Keratinocyte (primary cell): ENCODE data around the gene ZNF223. TPM values are rescaled to one million over a fixed set of nuclear protein-coding genes. Genes with fewer than 3 reads are reported as not detected.

Experiments
- DNase-seq: peaks from one replicate; pipeline ENCODE4 v3.0.0-alpha.2; 2011; ENCODE audit warnings: low read depth, missing footprints, low spot score
- FAIRE-seq: peaks from 2 replicates; lab custom pipeline; 2011; peaks lifted over from hg19 to GRCh38; lab: Jason Lieb, UNC
- H2AFZ ChIP-seq: 2 replicates; pipeline ENCODE4 v1.6.0; 2012; ENCODE audit warnings: low read length, control low read depth, inconsistent platforms; ENCODE audit not compliant: control insufficient read depth
- H3K27ac ChIP-seq: 2 replicates; pipeline ENCODE4 v1.5.1; 2011; ENCODE audit warnings: low read length; ENCODE audit not compliant: control insufficient read depth, insufficient read depth
- H3K27me3 ChIP-seq: 3 replicates; pipeline ENCODE4 v1.6.0; 2011; ENCODE audit warnings: low read length; ENCODE audit not compliant: control insufficient read depth, insufficient read depth; ENCODE audit errors: extremely low read depth
- H3K36me3 ChIP-seq, 2 experiments: 2 replicates in 1 of 2; 3 replicates in 1 of 2; pipeline ENCODE4 v1.5.1; 2011; ENCODE audit warnings: low read length in 2 of 2, mild to moderate bottlenecking in 1 of 2; ENCODE audit not compliant: control insufficient read depth in 2 of 2, insufficient read depth in 2 of 2; ENCODE audit errors: extremely low read depth in 1 of 2
- H3K4me1 ChIP-seq: 3 replicates; pipeline ENCODE4 v1.5.1; 2011; ENCODE audit warnings: low read length; ENCODE audit not compliant: control insufficient read depth, insufficient read depth; ENCODE audit errors: extremely low read depth
- H3K4me2 ChIP-seq: 3 replicates; pipeline ENCODE4 v1.6.0; 2011; ENCODE audit warnings: low read depth, low read length; ENCODE audit not compliant: control insufficient read depth, insufficient read depth; ENCODE audit errors: extremely low read depth
- H3K4me3 ChIP-seq, 3 experiments: fragments of 200-600 bp in 1 of 3; sonication (generic) in 1 of 3; 2 replicates in 2 of 3; 3 replicates in 1 of 3; pipeline ENCODE4 v1.5.1; 2011 to 2016; ENCODE audit warnings: low read length in 3 of 3, mild to moderate bottlenecking in 3 of 3, control low read depth in 2 of 3, inconsistent platforms in 1 of 3, low read depth in 1 of 3, mixed read lengths in 1 of 3, mixed run types in 1 of 3, moderate library complexity in 1 of 3; ENCODE audit not compliant: control insufficient read depth in 2 of 3, insufficient read depth in 2 of 3; ENCODE audit errors: extremely low read depth in 1 of 3
- H3K79me2 ChIP-seq: 2 replicates; pipeline ENCODE4 v1.6.0; 2012; ENCODE audit warnings: low read length; ENCODE audit not compliant: control insufficient read depth, insufficient read depth
- H3K9ac ChIP-seq: 3 replicates; pipeline ENCODE4 v1.6.0; 2011; ENCODE audit warnings: low read length; ENCODE audit not compliant: control insufficient read depth, insufficient read depth; ENCODE audit errors: extremely low read depth
- H3K9me1 ChIP-seq: 3 replicates; pipeline ENCODE4 v1.6.0; 2011; ENCODE audit warnings: low read length; ENCODE audit not compliant: control insufficient read depth, insufficient read depth; ENCODE audit errors: extremely low read depth
- H3K9me3 ChIP-seq: 2 replicates; pipeline ENCODE4 v1.5.1; 2012; ENCODE audit warnings: low read depth, low read length; ENCODE audit not compliant: control insufficient read depth
- H4K20me1 ChIP-seq: 3 replicates; pipeline ENCODE4 v1.6.0; 2011; ENCODE audit warnings: low read length; ENCODE audit not compliant: control insufficient read depth, insufficient read depth; ENCODE audit errors: extremely low read depth
- CTCF ChIP-seq, 3 experiments: IDR thresholded peaks in 1 of 3; conservative IDR thresholded peaks in 1 of 3; optimal IDR thresholded peaks in 1 of 3; 2 replicates in 2 of 3; 3 replicates in 1 of 3; pipeline versions ENCODE3 to v1.5.1; 2011; ENCODE audit warnings: low read length in 3 of 3, mild to moderate bottlenecking in 3 of 3, moderate library complexity in 2 of 3, control low read depth in 1 of 3, inconsistent platforms in 1 of 3; ENCODE audit not compliant: insufficient read depth in 2 of 3; ENCODE audit errors: extremely low read depth in 1 of 3
- EZH2 ChIP-seq: IDR thresholded peaks from one replicate; pipeline ENCODE4 v1.6.1; 2012; ENCODE audit warnings: inconsistent platforms, mild to moderate bottlenecking, low read length, moderate library complexity
- dilution Hi-C: fragments of 300-500 bp; cut with MboI; formaldehyde crosslinking; loops from one replicate; pipeline ENCODE4 v1.7.0; 2020; ENCODE audit warnings: low sequenced_read_pairs; ENCODE audit not compliant: extremely low pct_ligation_motif_present
- polyA minus RNA-seq, 3 experiments: library from RNA; depleted of rRNA, polyadenylated mRNA; stranded (reverse); fragments of >200 nt; gene quantifications; 1 replicate in 1 of 3; 2 replicates in 1 of 3; 3 replicates in 1 of 3; pipeline ENCODE4 v1.2.3, GENCODE V29; 2011
- polyA plus RNA-seq, 5 experiments: library from polyadenylated mRNA; depleted of rRNA in 3 of 5; stranded (reverse) in 3 of 5; stranded (forward) in 1 of 5; unstranded in 1 of 5; fragments of >200 nt; gene quantifications; 1 replicate in 1 of 5; 2 replicates in 3 of 5; 3 replicates in 1 of 5; pipeline versions ENCODE4 v1.2.1 to v1.2.3, GENCODE V29; 2011 to 2012; ENCODE audit warnings: missing spikeins in 2 of 5, low read depth in 1 of 5, low replicate concordance in 1 of 5

ZNF223 gene
- polyA plus RNA-seq (3.7 to 4.2 TPM (median 4.0 TPM) in 3 replicates), polyA minus RNA-seq (1.6 to 5.0 TPM (median 4.5 TPM) in 3 replicates)
- polyA plus RNA-seq (2011; ENCODE audit: low read depth): 3.7 TPM
- 1.4 and 2.6 TPM in 2 replicates for polyA plus RNA-seq (2011; cell fraction: cytosol; rRNA removed)
- polyA plus RNA-seq (2011; cell fraction: nucleus; rRNA removed): 6.1 and 8.6 TPM in 2 replicates
- 2.4 and 2.7 TPM in 2 replicates for polyA plus RNA-seq (2012; ENCODE audit: low replicate concordance)
- polyA minus RNA-seq (2011; cell fraction: cytosol; rRNA and poly(A)+ RNA removed): 1.9 TPM
- polyA minus RNA-seq (2011; cell fraction: nucleus; rRNA and poly(A)+ RNA removed): 3.1 and 7.5 TPM in 2 replicates

GRCh38 chr19:44051650-44052402 lies at the start of gene ZNF223:
Gene ZNF223, plus strand, starts transcription at chr19:44052036. Its CDS starts 3,141 bp downstream, at chr19:44055177.
- no peaks in the 10 kb centered on the region for H3K9me1 ChIP-seq
- peaks cover 1 to 3% of the 10 kb centered on the region in 2 experiments for H3K36me3 ChIP-seq
- peak; percentile 99 for FAIRE-seq
- H3K9me3 ChIP-seq: no peaks in the 10 kb centered on the region
- peak within 1 kb of the TSS; percentile 92 for H2AFZ ChIP-seq
- peaks cover 3% of the 10 kb centered on the region for H3K79me2 ChIP-seq
- H4K20me1 ChIP-seq: no peaks in the 10 kb centered on the region
- H3K4me3 ChIP-seq: peak within 1 kb of the TSS; percentile 71 to 92 (median 74)
- H3K27ac ChIP-seq: peak within 1 kb of the TSS; percentile 65
- H3K27me3 ChIP-seq: no peaks in the 10 kb centered on the region
- TF ChIP-seq EZH2 (no peak), CTCF (optimal IDR thresholded peaks at IDR 0.05 in 1 of 3, IDR thresholded peaks at IDR 0.05 in 1 of 3, conservative IDR thresholded peaks at IDR 0.05 in 1 of 3; ENCODE audit: extremely low read depth in 1 of 3, insufficient read depth in 2 of 3, low read length in 3 of 3) (no peak)
- H3K4me1 ChIP-seq: peaks cover 9% of the 10 kb centered on the region
- dilution Hi-C loops: no loop called here
- H3K4me2 ChIP-seq: peak within 1 kb of the TSS; percentile 68
- peak within 1 kb of the TSS; percentile 74 for H3K9ac ChIP-seq
- DNase-seq: peak; percentile 54

GRCh38 chr19:44002212-44002565 lies 49.6 kb upstream of the ZNF223 start:
- peak overlapping the region; percentile 90 for H3K4me2 ChIP-seq
- peak overlapping the region; percentile 59 for H3K27ac ChIP-seq
- FAIRE-seq (peak; percentile 52), DNase-seq (no peak)
- H3K79me2 ChIP-seq: peaks cover 8% of the 10 kb centered on the region
- H3K4me1 ChIP-seq: peaks cover 10% of the 10 kb centered on the region
- no peaks in the 10 kb centered on the region for H3K27me3 ChIP-seq
- H3K4me3 ChIP-seq: peak overlapping the region; percentile 72 to 81 (median 76)
- no peaks in the 10 kb centered on the region for H4K20me1 ChIP-seq
- H3K9ac ChIP-seq: peak overlapping the region; percentile 75
- dilution Hi-C loops: no loop called here
- no peak for TF ChIP-seq EZH2
- TF ChIP-seq CTCF (optimal IDR thresholded peaks at IDR 0.05 in 1 of 3, IDR thresholded peaks at IDR 0.05 in 1 of 3, conservative IDR thresholded peaks at IDR 0.05 in 1 of 3; ENCODE audit: extremely low read depth in 1 of 3, insufficient read depth in 2 of 3, low read length in 3 of 3): no peak
- H2AFZ ChIP-seq: peak overlapping the region; percentile 98
- H3K9me3 ChIP-seq: no peaks in the 10 kb centered on the region
- no peaks in the 10 kb centered on the region for H3K9me1 ChIP-seq
- H3K36me3 ChIP-seq: peaks cover 0 to under 1% of the 10 kb centered on the region in 2 experiments
